ENCODE measurements around the gene PEDS1.
"Not testable (repeated sequence)": the region's sequence is repeated elsewhere in the genome, so short reads cannot be mapped to it uniquely, and the experiment has no call there.

Gene PEDS1

DNA sequence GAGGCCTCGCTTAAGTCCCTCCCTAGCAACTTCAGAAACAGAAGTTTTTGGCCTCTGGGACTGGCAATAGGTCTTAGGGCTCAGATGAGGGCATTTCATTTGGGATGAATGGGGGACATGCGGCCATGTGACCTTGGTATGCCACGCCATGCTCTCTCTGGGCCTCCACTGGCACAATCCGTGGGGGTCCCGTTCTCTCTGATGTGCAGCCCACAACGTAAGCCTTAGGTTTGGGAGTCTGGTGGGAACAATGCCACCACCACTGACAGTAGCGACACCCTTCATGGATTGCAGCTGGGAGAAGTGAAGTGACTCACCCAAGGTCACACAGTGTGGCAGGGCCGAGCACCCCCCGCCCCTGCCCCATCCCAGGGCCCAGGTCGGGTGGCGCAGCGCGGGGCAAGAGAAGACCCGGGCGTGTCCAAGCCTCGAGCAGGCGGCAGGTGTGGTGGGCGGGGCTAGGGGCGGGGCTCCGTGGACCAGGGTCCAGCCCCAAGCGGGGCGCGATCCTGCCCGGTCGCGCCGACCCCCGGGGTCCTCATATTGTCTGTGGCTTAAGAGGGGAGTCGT, 36.2 kb upstream of the PEDS1 start:
- no peak for DNase-seq

DNA sequence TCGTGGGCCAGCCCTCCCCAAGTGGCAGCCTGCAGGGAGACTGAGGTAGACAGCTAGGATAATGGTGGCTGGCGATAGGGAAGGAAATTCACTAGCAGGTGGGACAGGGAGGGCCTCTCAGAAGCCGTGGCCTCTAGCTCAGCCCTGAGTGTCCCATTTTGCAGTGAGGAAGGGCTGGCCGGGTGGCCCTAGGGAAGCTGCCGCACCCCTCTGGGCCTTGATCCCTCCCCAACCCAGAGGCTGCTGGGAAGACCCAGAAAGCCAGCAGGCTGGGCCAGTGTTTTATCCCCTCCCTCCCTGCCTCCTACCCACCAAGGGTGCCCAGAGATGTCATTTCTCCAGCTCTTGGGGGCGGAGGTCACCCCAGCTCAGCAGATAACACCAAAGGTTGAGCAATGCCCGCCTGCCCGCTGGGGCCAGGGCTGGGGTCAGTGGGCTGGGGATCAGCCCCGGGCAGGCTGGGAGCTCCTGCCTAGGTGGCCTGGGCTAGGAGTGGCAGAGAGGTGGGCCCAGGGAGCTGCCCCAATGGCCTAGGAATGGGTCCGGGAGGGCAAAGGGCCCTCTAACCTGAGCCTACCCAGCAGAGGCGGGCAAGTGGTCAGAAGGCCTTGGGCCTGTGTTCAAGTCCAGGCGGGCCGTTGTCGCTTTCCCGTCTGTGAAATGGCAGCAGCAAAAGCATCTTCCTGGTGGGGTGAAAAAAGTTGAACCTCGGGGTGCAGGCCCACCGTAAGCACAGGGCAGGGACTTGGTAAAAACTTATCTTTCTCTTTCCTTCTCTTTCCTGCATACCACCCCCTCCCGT, 35.6 kb upstream of the PEDS1 start:
- DNase-seq: no peak

- no peak for DNase-seq
Measured at GRCh38 chr20:50188287-50188688, 34.8 kb upstream of the PEDS1 start.

GRCh38 chr20:50187403-50188051, 34.0 kb upstream of the PEDS1 start:
- DNase-seq: no peak

GRCh38 chr20:50186987-50187402, 33.5 kb upstream of the PEDS1 start:
- DNase-seq: no peak

- peak; percentile 21 to 35 for DNase-seq
Measured at GRCh38 chr20:50186151-50186885, 32.8 kb upstream of the PEDS1 start.

DNA sequence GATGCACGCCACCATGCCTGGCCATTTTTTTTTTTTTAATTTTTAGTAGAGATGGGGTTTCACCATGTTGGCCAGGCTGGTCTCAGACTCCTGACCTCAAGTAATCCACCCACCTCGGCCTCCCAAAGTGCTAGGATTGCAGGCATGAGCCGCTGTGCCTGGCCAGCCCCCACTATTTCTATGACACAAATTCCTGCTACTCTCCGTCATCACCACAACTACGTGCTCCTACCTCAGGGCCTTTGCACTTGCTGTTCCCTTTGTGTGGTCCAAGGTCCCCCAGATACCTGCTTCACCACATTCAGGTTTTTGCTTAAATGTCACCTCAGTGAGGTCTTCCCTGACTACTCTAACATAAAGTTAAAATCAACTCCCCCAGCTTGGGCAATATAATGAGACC, 31.9 kb upstream of the PEDS1 start:
- no peak for DNase-seq

DNA sequence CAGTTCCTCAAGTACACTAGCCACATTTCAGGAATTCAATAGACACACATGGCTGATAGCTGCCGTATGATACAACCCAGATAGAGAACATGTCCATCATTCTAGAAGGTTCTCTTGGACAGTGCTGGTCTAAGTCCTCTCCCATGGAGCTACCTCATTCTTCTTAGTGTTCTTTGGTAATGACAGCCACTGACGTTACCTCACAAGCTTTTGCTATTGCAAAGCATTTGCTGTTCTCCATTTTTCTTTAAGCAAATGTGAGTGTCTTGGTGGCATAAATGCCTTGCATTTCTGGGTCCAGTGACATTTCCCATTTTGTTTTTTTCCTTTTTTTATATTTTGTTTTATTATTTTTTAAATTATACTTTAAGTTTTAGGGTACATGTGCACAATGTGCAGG, 28.8 kb upstream of the PEDS1 start:
- DNase-seq: no peak

- DNase-seq: no peak
Measured at GRCh38 chr20:50181344-50181743, 27.8 kb upstream of the PEDS1 start.

DNA sequence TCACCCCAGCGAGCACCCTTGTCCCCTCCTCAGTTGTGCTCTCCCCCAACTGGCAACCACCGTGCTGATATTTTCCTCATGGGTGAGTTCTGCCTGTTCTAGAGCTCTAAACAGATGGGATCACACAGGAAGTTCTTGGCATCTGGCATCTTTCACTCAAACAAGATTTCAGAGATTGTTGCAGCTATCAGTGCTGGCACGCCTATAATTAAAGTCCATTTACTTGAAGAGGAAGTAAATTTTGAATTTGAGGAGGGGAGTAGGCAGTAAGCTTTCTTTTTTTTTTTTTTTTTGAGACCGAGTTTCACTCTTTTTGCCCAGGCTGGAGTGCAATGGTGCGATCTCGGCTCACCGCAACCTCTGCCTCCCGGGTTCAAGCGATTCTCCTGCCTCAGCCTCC, 25.1 kb upstream of the PEDS1 start:
- DNase-seq: not testable (repeated sequence)

GRCh38 chr20:50175938-50176933, 22.7 kb upstream of the PEDS1 start:
- no peak for DNase-seq

- no peak for DNase-seq
Measured at GRCh38 chr20:50174456-50174855, 20.9 kb upstream of the PEDS1 start.

DNA sequence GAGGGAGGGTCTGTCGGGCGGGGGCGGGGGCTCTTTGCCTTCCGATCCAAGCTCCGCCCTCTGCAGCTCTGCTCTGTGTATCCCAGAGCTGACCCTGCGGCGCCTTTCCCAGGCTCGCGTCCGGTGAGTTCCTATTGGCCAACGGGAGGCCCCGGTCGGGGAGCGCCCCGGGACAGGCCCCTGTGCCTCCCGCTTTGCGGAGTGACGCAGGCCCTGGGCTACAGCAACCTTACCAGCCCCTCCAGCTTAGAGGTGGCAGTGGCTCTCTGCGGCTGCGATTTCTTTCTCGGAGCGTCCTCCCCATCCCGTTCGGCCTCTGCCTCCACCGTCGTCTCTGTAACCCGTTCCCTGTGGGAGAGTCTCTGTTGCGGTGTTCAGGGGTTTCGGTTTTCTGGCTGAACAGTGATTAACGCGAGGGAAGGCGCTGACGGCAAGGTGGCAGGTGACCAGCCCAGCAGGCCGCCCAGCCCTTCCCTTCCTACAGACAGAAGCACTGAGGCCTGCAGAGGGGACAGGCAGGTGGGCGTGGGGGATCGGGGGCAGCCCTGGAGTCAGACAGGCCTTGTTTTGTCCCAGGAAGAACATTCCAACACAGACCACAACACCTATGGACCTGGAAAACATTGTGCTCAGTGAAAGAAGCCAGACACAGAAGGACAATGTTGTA, 19.0 kb upstream of the PEDS1 start:
- no peak for DNase-seq

- no peak for DNase-seq
Measured at GRCh38 chr20:50170549-50171220, 17.2 kb upstream of the PEDS1 start.

DNA sequence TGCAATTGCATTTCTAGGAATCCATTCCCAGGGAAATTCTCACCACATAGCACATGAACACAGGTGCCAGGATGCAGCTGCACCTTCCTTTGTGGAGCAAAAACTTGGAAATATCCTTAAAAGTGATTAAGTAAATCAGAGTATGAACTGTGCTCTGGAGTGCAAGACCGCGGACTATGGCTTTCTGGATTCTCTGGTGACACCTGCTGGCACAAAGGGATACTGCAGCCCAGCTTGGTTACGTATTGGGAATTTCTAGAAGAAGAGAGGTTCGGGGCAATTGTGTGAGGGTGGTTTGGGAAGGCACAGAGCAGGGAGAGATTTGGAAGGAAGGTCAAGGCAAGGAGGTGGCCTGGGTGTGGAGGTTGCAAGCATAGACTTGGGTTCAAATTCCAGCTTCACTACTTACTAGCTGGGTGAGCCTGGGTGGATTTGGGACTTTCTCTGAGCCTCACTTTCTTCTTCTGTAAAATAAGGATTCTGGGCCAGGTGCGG, 15.9 kb upstream of the PEDS1 start:
- DNase-seq: no peak

DNA sequence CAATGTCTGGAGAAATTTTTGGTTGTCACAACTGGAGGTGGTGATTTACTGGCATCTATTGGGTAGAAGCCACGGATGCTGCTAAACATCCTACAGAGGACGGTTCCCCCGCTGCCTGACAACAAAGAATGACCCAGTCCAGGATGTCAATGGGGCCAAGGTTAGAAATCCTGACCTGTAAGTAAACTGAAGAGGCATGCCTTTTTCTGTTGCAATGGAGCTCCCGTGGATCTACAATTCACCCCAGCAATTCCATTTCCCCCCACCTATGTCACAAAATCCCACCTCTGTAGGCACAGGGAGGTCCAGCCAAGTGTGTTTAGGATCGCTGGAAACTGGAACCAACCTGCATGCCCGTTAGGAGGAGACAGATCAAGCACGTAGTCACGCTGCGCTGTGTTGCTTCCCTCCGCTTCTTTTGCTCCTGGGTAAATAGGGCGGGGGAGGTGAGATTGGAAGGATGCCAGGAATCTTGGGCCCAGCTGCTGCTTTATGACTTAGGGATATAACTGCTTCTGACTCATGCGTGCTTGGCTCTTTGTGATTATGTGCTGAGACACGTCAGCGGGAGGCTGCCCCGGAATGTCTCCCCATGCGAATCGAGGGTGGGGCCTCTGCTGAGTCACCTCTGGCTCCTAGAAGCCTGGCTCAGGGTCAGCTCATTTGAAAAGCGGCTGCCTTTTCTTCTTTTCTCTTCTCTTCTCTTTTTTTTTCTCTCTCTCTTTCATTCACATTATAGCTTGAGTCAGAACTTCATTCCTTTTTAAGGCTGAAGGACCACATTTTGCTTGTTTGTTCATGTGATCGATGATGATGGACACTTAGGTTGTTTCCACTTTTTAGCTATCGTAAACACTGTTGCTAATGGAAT, 12.4 kb upstream of the PEDS1 start:
- no peak for DNase-seq

- DNase-seq: no peak
Measured at GRCh38 chr20:50163570-50164317, 10.2 kb upstream of the PEDS1 start.

DNA sequence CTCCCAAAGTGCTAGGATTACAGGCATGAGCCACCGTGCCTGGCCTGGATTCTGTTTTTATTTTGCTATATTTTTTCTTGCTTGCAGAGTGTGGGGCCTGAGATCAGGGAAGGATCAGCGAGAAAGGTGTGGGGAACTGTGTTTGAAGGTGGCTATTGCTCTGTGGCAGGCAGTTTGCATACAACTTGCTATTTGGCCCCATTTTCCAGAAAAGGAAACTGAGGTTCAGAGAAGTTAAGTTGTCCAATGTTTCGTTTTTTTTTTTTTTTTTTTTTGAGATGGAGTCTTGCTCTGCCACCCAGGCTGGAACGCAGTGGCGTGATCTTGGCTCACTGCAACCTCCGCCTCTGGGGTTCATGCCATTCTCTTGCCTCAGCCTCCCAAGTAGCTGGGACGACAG, 8.0 kb upstream of the PEDS1 start:
- not testable (repeated sequence) for DNase-seq

- DNase-seq: no peak
Measured at GRCh38 chr20:50153153-50153499, 397 bp downstream of the PEDS1 start.
